K562 (cell line): ENCODE results near the gene CPA2. TPM values are rescaled to one million over a fixed set of nuclear protein-coding genes. Genes with fewer than 3 reads are reported as not detected.

ENCODE experiments used
- ATAC-seq: fragments of 200-7000 bp; cut with Tn5 transposase; 3 replicates; pipeline ENCODE4 v1.9.1; 2020; ENCODE audit warnings: moderate library complexity
- BruUV-seq: library from RNA; stranded (reverse); fragments of 400-500 nt; replicated peaks from 2 replicates; lab custom pipeline; 2021; lab: Mats Ljungman, UMichigan
- CTCF ChIA-PET: fragments of 300-600 bp; formaldehyde crosslinking; extraction: SDS; loops from one replicate; lab custom pipeline; 2021; ENCODE audit warnings: low intra/inter-chr PET ratio; lab: Yijun Ruan, JAX
- POLR2A ChIA-PET: fragments of 300-600, 350-650 bp; sonication (Branson Sonifier 250); formaldehyde crosslinking; extraction: SDS; loops from one replicate; lab custom pipeline; 2021; ENCODE audit warnings: antibody characterized with exemption, inconsistent platforms; lab: Yijun Ruan, JAX
- DNase-seq, 4 experiments: peaks; one replicate each; pipeline versions ENCODE4 v3.0.0 to v3.0.0-alpha.2; 2011 to 2018; ENCODE audit warnings: low spot score in 3 of 4, mixed read lengths in 3 of 4; ENCODE audit errors: extremely low read depth in 1 of 4
- FAIRE-seq: peaks from 2 replicates; lab custom pipeline; 2011; peaks lifted over from hg19 to GRCh38; lab: Jason Lieb, UNC
- H2AFZ ChIP-seq: 2 replicates; pipeline ENCODE4 v1.6.0; 2011; ENCODE audit warnings: low read depth, low read length, control low read depth, inconsistent platforms
- H3K27ac ChIP-seq: fragments of 200-600 bp; 3 replicates; pipeline ENCODE4 v1.8.0; 2011; ENCODE audit warnings: low read depth, mild to moderate bottlenecking, control low read depth, inconsistent platforms, low read length, moderate library complexity, mixed read lengths; ENCODE audit errors: extremely low read depth
- H3K27me3 ChIP-seq, 2 experiments: fragments of 300-600 bp in 1 of 2; 2 replicates in 1 of 2; 3 replicates in 1 of 2; pipeline versions ENCODE4 v1.6.0 to v1.8.0; 2011; ENCODE audit warnings: inconsistent platforms in 2 of 2, low read length in 2 of 2, mild to moderate bottlenecking in 1 of 2, mixed read lengths in 1 of 2, moderate library complexity in 1 of 2; ENCODE audit not compliant: control insufficient read depth in 2 of 2, insufficient read depth in 2 of 2
- H3K36me3 ChIP-seq: fragments of 300-600 bp; 3 replicates; pipeline ENCODE4 v1.8.0; 2011; ENCODE audit warnings: mild to moderate bottlenecking, low read length, inconsistent platforms; ENCODE audit not compliant: control insufficient read depth, insufficient read depth
- H3K4me1 ChIP-seq, 2 experiments: fragments of 200-600 bp in 1 of 2; replicated peaks in 1 of 2; 2 replicates in 1 of 2; 3 replicates in 1 of 2; pipeline versions ENCODE4 v1.5.1 to v1.8.0; 2011; ENCODE audit warnings: inconsistent platforms in 2 of 2, low read length in 2 of 2, mild to moderate bottlenecking in 1 of 2, mixed read lengths in 1 of 2, moderate library complexity in 1 of 2; ENCODE audit not compliant: control insufficient read depth in 2 of 2, insufficient read depth in 2 of 2
- H3K4me2 ChIP-seq: 2 replicates; pipeline ENCODE4 v1.6.1; 2011; ENCODE audit warnings: low read length, control low read depth, inconsistent platforms, mixed read lengths; ENCODE audit not compliant: insufficient read depth
- H3K4me3 ChIP-seq: fragments of 200-600 bp; sonication (generic), shearing (Covaris generic); 2 replicates; pipeline ENCODE4 v1.5.1; 2016; ENCODE audit warnings: control low read depth, inconsistent platforms
- H3K79me2 ChIP-seq: fragments of 200-600 bp; 3 replicates; pipeline ENCODE4 v1.8.0; 2011; ENCODE audit warnings: low read length, inconsistent platforms; ENCODE audit not compliant: control insufficient read depth, insufficient read depth
- H3K9ac ChIP-seq, 2 experiments: 2 replicates each; pipeline versions ENCODE4 v1.6.0 to v1.6.1; 2011; ENCODE audit warnings: low read depth in 2 of 2, low read length in 2 of 2, control low read depth in 1 of 2, inconsistent platforms in 1 of 2, mild to moderate bottlenecking in 1 of 2, mixed read lengths in 1 of 2; ENCODE audit not compliant: insufficient read depth in 1 of 2
- H3K9me1 ChIP-seq: one replicate; pipeline ENCODE4 v1.6.0; 2011; ENCODE audit warnings: inconsistent platforms, mild to moderate bottlenecking, low read length, moderate library complexity; ENCODE audit not compliant: control insufficient read depth, insufficient read depth
- H3K9me3 ChIP-seq: replicated peaks from 2 replicates; pipeline ENCODE4 v1.5.1; 2011; ENCODE audit warnings: low read depth, low read length, inconsistent platforms; ENCODE audit not compliant: control insufficient read depth, insufficient read depth
- H4K20me1 ChIP-seq: replicated peaks from 2 replicates; pipeline ENCODE4 v1.6.1; 2011; ENCODE audit warnings: low read length, inconsistent platforms, mixed read lengths; ENCODE audit not compliant: control insufficient read depth, insufficient read depth
- SIRT6 ChIP-seq: IDR thresholded peaks from one replicate; pipeline ENCODE4 v1.6.1; 2012; ENCODE audit warnings: low read depth, mild to moderate bottlenecking, control low read depth, inconsistent platforms, low read length, moderate library complexity
- TAF15 ChIP-seq: fragments of 200-400 bp; formaldehyde crosslinking; IDR thresholded peaks from 2 replicates; pipeline ENCODE4 v1.6.1; 2017; ENCODE audit warnings: mild to moderate bottlenecking, low read depth, low read length, moderate library complexity
- ZC3H11A ChIP-seq: IDR thresholded peaks from 2 replicates; pipeline ENCODE4 v1.6.1; 2012; ENCODE audit warnings: low read depth, low read length, improper control_type of control experiment
- WGBS: fragments of 100-300 bp; shearing (Covaris generic); methylation state at CpG from one replicate; pipeline ENCODE4 v1.1.6; 2016; ENCODE audit warnings: low coverage, mixed read lengths; ENCODE audit not compliant: insufficient coverage; ENCODE audit errors: missing lambda C conversion rate; 5-methylcytosine and 5-hydroxymethylcytosine counted together
- in situ Hi-C: fragments of 300-500 bp; cut with MboI; formaldehyde crosslinking; loops from 4 replicates; pipeline ENCODE4 v1.15.0; 2018; ENCODE audit warnings: inconsistent platforms, mixed read lengths
- intact Hi-C: fragments of 100-400 bp; cut with micrococcal nuclease; formaldehyde crosslinking; loops from 2 replicates; pipeline ENCODE4 v1.14.2; 2022
- polyA plus RNA-seq, 8 experiments: library from polyadenylated mRNA; depleted of rRNA in 4 of 8; stranded (reverse) in 5 of 8; unstranded in 3 of 8; fragments of >200 nt; fragmentation: Nextera tagmentation in 2 of 8; fragmentation: Illumina TruSeq in 1 of 8; extraction: Ambion mirVana in 2 of 8; extraction: Trizol in 1 of 8; gene quantifications; 2 replicates each; pipeline versions ENCODE4 v1.2.1 to v1.2.3, GENCODE V29; 2011 to 2014; ENCODE audit warnings: inconsistent platforms in 1 of 8, missing spikeins in 1 of 8
- total RNA-seq, 7 experiments: library from RNA; depleted of rRNA in 6 of 7; stranded (reverse); fragments of >200 nt in 6 of 7; fragmentation: Illumina TruSeq in 2 of 7; extraction: Trizol in 2 of 7; gene quantifications; 2 replicates each; pipeline versions ENCODE4 v1.2.1 to v1.2.3, GENCODE V29; 2011 to 2021; ENCODE audit warnings: low replicate concordance in 1 of 7
- TF ChIP-seq, protein P1 (sequence below): fragments of 450-650 bp; IDR thresholded peaks from 2 replicates; pipeline ENCODE4 v1.6.1; 2018; ENCODE audit not compliant: partially characterized antibody
- TF ChIP-seq, protein P2 (sequence below): sonication (generic); formaldehyde crosslinking; IDR thresholded peaks from 2 replicates; pipeline ENCODE4 v1.8.0; 2023; ENCODE audit warnings: missing genetic modification reagents, mild to moderate bottlenecking, borderline replicate concordance

CPA2 gene
- total and polyA plus RNA-seq, 9 of the 15 experiments (the other 6 are each of a cell fraction or from before 2014, with no cell fraction given) = 0.04 to 0.84 (median 0.09) TPM; not detected in 4

DNA sequence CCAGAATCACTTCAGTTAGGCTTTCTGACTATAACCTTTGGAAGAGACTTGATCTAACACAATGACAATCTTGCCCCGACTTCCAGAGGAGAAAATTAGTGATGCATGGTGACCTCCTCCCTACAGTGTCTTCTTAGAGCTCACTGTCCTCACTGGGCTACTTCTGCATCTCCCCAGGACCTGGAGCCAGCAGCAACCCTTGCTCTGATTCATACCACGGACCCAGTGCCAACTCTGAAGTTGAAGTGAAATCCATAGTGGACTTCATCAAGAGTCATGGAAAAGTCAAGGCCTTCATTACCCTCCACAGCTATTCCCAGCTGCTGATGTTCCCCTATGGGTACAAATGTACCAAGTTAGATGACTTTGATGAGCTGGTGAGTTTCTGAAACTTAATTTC lies 12.6 kb downstream of the CPA2 start:
- Histone ChIP-seq H3K9me3 (no peaks in the 10 kb centered on the region), H3K27ac (no peak overlapping the region), H3K27me3 (peaks cover 35 to 36% of the 10 kb centered on the region in 2 experiments), H3K9ac (no peak overlapping the region), H3K79me2 (no peaks in the 10 kb centered on the region), H3K36me3 (no peaks in the 10 kb centered on the region), H3K4me3 (no peak overlapping the region), H3K4me1 (no peaks in the 10 kb centered on the region), H2AFZ (no peak overlapping the region), H4K20me1 (no peaks in the 10 kb centered on the region), H3K4me2 (no peak overlapping the region), H3K9me1 (no peaks in the 10 kb centered on the region)
- ATAC-seq = no peak
- ChIA-PET CTCF (no interaction called here), POLR2A (no interaction called here)
- DNase-seq = no peak
- FAIRE-seq = no peak
- in situ Hi-C loops (no loop called here), intact Hi-C loops (loop anchor here (5.0 to 10.0 kb wide), 2 partner anchors 207 to 556 kb away; partner anchors contain the start of gene KLHDC10)
- no TSS peak for BruUV-seq
- WGBS = 2% methylated on average over 2 of the region's 2 CpGs
- TF ChIP-seq, protein P1, sequence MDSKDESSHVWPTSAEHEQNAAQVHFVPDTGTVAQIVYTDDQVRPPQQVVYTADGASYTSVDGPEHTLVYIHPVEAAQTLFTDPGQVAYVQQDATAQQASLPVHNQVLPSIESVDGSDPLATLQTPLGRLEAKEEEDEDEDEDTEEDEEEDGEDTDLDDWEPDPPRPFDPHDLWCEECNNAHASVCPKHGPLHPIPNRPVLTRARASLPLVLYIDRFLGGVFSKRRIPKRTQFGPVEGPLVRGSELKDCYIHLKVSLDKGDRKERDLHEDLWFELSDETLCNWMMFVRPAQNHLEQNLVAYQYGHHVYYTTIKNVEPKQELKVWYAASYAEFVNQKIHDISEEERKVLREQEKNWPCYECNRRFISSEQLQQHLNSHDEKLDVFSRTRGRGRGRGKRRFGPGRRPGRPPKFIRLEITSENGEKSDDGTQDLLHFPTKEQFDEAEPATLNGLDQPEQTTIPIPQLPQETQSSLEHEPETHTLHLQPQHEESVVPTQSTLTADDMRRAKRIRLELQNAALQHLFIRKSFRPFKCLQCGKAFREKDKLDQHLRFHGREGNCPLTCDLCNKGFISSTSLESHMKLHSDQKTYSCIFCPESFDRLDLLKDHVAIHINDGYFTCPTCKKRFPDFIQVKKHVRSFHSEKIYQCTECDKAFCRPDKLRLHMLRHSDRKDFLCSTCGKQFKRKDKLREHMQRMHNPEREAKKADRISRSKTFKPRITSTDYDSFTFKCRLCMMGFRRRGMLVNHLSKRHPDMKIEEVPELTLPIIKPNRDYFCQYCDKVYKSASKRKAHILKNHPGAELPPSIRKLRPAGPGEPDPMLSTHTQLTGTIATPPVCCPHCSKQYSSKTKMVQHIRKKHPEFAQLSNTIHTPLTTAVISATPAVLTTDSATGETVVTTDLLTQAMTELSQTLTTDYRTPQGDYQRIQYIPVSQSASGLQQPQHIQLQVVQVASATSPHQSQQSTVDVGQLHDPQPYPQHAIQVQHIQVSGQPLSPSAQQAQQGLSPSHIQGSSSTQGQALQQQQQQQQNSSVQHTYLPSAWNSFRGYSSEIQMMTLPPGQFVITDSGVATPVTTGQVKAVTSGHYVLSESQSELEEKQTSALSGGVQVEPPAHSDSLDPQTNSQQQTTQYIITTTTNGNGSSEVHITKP = no peak
- no peak for TF ChIP-seq ZC3H11A
- no peak for TF ChIP-seq TAF15
- TF ChIP-seq, protein P2, sequence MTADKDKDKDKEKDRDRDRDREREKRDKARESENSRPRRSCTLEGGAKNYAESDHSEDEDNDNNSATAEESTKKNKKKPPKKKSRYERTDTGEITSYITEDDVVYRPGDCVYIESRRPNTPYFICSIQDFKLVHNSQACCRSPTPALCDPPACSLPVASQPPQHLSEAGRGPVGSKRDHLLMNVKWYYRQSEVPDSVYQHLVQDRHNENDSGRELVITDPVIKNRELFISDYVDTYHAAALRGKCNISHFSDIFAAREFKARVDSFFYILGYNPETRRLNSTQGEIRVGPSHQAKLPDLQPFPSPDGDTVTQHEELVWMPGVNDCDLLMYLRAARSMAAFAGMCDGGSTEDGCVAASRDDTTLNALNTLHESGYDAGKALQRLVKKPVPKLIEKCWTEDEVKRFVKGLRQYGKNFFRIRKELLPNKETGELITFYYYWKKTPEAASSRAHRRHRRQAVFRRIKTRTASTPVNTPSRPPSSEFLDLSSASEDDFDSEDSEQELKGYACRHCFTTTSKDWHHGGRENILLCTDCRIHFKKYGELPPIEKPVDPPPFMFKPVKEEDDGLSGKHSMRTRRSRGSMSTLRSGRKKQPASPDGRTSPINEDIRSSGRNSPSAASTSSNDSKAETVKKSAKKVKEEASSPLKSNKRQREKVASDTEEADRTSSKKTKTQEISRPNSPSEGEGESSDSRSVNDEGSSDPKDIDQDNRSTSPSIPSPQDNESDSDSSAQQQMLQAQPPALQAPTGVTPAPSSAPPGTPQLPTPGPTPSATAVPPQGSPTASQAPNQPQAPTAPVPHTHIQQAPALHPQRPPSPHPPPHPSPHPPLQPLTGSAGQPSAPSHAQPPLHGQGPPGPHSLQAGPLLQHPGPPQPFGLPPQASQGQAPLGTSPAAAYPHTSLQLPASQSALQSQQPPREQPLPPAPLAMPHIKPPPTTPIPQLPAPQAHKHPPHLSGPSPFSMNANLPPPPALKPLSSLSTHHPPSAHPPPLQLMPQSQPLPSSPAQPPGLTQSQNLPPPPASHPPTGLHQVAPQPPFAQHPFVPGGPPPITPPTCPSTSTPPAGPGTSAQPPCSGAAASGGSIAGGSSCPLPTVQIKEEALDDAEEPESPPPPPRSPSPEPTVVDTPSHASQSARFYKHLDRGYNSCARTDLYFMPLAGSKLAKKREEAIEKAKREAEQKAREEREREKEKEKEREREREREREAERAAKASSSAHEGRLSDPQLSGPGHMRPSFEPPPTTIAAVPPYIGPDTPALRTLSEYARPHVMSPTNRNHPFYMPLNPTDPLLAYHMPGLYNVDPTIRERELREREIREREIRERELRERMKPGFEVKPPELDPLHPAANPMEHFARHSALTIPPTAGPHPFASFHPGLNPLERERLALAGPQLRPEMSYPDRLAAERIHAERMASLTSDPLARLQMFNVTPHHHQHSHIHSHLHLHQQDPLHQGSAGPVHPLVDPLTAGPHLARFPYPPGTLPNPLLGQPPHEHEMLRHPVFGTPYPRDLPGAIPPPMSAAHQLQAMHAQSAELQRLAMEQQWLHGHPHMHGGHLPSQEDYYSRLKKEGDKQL (CRISPR knock-in tag) = no peak
- no peak for TF ChIP-seq SIRT6
